ENCODE results near the gene THSD7B.

The THSD7B gene

DNA sequence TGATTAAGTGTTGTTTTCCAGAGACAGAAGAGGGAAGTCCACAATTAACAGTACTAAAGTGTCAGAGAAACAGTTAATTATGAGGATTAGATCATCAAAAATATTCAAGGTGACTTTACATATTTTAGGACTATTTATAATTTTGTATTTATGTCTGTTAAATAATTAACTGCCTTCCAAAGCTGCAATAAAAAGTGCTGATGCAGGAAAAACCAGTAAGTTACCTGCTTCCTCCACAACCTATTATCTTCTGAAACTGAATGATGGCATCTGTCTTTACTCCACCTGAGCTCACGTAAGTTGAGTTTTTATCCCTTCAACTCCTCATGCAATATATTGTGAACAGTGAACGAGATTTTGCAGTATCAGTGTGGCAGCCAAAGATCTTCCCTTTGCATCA is 570.7 kb downstream of the THSD7B start:
- no peak overlapping the region for H3K4me3 ChIP-seq (ENCODE audit: low read depth, low read length)
- TF ChIP-seq, protein P1, sequence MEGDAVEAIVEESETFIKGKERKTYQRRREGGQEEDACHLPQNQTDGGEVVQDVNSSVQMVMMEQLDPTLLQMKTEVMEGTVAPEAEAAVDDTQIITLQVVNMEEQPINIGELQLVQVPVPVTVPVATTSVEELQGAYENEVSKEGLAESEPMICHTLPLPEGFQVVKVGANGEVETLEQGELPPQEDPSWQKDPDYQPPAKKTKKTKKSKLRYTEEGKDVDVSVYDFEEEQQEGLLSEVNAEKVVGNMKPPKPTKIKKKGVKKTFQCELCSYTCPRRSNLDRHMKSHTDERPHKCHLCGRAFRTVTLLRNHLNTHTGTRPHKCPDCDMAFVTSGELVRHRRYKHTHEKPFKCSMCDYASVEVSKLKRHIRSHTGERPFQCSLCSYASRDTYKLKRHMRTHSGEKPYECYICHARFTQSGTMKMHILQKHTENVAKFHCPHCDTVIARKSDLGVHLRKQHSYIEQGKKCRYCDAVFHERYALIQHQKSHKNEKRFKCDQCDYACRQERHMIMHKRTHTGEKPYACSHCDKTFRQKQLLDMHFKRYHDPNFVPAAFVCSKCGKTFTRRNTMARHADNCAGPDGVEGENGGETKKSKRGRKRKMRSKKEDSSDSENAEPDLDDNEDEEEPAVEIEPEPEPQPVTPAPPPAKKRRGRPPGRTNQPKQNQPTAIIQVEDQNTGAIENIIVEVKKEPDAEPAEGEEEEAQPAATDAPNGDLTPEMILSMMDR (IDR thresholded peaks at IDR 0.05; ENCODE audit: borderline replicate concordance, insufficient read depth, low read depth, low read length) = no peak

DNA sequence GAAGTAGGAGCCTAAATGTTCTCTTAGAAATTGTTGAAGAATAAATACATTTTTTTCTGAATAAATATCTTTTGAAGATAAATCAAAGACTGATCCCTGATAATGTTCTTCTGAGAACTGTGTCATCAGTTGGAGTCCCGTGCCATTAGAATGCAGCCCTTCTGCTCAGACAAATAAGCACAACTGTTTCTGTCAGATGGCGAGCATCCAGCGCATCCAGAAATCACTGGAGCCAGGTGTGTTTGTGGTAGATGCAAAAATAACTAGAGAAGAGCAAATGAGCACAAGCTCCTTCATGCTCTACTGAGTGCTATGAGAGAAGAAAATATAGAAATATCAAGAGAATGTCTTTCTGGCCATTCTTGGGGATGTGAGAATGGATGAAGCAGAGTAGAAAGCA is 573.7 kb downstream of the THSD7B start:
- TF ChIP-seq, protein P1 (IDR thresholded peaks at IDR 0.05; ENCODE audit: borderline replicate concordance, insufficient read depth, low read depth, low read length) = no peak
- no peak overlapping the region for H3K4me3 ChIP-seq (ENCODE audit: low read depth, low read length)

DNA sequence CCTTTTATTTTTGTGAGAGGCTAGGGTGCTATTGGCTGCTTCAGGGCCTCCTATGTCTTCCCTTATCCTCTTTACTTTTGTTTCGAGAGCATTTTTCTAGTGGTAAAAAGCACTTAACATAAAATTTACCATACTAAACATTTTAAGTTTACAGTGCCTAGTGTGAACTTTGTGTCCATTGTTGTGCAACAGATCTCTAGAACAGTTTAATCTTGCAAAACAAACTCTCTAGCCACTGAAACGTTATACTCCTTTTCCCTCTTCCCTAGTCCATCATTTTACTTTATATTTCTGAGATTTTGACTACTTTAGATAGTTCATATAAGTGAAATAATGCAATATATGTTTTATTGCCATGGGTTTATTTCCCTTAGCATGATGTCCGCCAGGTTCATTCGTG is 580.6 kb downstream of the THSD7B start:
- TF ChIP-seq, protein P1 (IDR thresholded peaks at IDR 0.05; ENCODE audit: borderline replicate concordance, insufficient read depth, low read depth, low read length) = no peak
- H3K4me3 ChIP-seq (ENCODE audit: low read depth, low read length) = no peak overlapping the region

DNA sequence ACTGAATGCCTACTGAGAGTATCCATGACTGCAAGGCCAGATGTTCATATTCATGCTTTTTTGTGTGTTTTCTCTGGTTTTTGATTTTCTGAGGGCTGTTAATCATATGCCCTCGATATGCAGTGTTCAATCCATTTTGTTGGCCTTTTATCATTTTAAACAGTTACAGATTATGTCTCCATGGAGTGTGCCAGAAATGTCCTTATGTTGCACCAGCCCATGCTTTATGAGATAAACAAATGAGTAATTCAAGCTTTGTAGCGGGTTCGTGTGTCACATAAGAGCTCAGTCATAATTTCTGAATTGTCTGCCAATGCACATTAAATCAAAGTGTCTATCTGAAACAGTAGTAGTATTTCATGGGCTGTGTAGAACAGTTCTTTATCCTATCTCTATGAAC is 583.0 kb downstream of the THSD7B start:
- H3K4me3 ChIP-seq (ENCODE audit: low read depth, low read length) = no peak overlapping the region
- TF ChIP-seq, protein P1 (IDR thresholded peaks at IDR 0.05; ENCODE audit: borderline replicate concordance, insufficient read depth, low read depth, low read length) = no peak

DNA sequence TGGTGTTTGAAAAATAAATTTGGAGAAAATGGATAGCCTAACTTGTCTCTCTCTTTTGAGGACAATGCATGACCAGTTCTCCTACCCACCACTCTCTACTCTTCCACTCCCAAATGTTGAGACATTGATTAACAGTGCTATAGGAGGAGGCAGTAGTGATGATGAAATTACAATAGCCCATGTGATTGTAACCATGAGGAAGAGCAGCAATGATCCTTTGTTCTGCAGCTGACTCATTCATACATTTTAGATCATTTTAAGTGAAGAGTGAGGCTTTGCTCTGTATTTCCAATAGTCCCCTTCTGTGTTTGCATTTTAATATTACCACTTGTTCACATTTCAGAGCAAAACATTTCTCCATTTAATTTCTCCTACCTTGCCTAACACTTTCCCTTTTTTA is 592.3 kb downstream of the THSD7B start:
- H3K4me3 ChIP-seq (ENCODE audit: low read depth, low read length) = no peak overlapping the region
- TF ChIP-seq, protein P1 (IDR thresholded peaks at IDR 0.05; ENCODE audit: borderline replicate concordance, insufficient read depth, low read depth, low read length) = no peak

DNA sequence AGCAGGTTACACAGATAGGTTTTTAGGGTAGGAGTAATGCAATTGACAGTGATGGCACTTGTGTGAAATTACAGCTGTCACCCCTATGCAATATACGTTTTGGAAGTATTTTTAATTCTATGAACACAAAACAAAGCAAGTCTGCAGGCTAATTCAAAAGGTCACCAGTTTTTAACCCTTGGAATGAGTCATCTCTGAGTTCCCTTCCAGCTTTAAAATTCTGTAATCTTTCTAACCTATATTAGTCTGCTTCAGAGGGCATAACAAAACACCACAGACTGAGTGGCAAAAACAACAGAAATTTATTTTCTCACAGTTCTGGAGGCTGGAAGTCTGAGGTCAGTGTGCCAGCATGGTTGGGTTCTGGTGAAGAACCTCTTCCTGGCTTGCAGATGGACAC is 602.0 kb downstream of the THSD7B start:
- TF ChIP-seq, protein P1 (IDR thresholded peaks at IDR 0.05; ENCODE audit: borderline replicate concordance, insufficient read depth, low read depth, low read length) = no peak
- no peak overlapping the region for H3K4me3 ChIP-seq (ENCODE audit: low read depth, low read length)

DNA sequence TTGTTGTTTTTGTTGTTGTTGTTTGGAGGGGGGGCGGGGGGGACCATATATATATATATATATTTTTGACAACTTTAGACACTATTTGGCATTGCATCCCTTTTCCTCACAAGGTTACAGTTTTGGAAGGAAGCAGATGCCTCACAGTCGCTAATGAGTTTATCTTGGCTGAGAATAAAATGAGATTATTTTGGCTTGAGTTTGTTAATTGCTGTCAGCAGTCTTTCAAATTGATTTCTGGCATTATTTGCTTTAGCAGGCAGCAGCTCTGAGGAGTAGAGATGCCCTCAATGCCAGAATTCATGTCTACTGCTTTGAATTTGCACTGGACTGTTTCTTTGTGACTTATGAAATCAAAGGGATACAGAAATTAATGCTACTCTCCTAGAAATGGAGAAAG is 603.8 kb downstream of the THSD7B start:
- TF ChIP-seq, protein P1 (IDR thresholded peaks at IDR 0.05; ENCODE audit: borderline replicate concordance, insufficient read depth, low read depth, low read length) = no peak

More for the DNA sequence above, 603.8 kb downstream of the THSD7B start:
- H3K4me3 ChIP-seq (ENCODE audit: low read depth, low read length) = no peak overlapping the region
